ENCODE measurements around the gene JPH3. TPM values are rescaled to one million over a fixed set of nuclear protein-coding genes. Genes with fewer than 3 reads are reported as not detected.

Gene JPH3
- total RNA-seq, 6 experiments from 2014 or later: not detected

- no peak overlapping the region for H3K4me3 Mint-ChIP-seq
- H3K9me3 Mint-ChIP-seq: no peaks in the 10 kb centered on the region
- H3K36me3 Mint-ChIP-seq (ENCODE audit: low read depth): no peaks in the 10 kb centered on the region
- TF ChIP-seq CTCF (IDR thresholded peaks at IDR 0.05): no peak
- no peaks in the 10 kb centered on the region for H3K4me1 Mint-ChIP-seq (ENCODE audit: low read depth)
- no peak overlapping the region for H3K27ac Mint-ChIP-seq
- no peak for DNase-seq
- H3K27me3 Mint-ChIP-seq (ENCODE audit: insufficient read depth): peaks cover 27% of the 10 kb centered on the region
These were observed 17.3 kb downstream of the JPH3 start for GRCh38 chr16:87619360-87620200.

GRCh38 chr16:87620201-87620495 lies 17.8 kb downstream of the JPH3 start:
- Mint-ChIP-seq H3K27me3 (ENCODE audit: insufficient read depth) (peaks cover 31% of the 10 kb centered on the region), H3K27ac (no peak overlapping the region)

GRCh38 chr16:87621550-87621829 lies 19.2 kb downstream of the JPH3 start:
- no peaks in the 10 kb centered on the region for H3K9me3 Mint-ChIP-seq

More at GRCh38 chr16:87620201-87620495, 17.8 kb downstream of the JPH3 start:
- Mint-ChIP-seq H3K9me3 (no peaks in the 10 kb centered on the region), H3K4me1 (ENCODE audit: low read depth) (no peaks in the 10 kb centered on the region), H3K4me3 (no peak overlapping the region), H3K36me3 (ENCODE audit: low read depth) (no peaks in the 10 kb centered on the region)
- no peak for DNase-seq
- no peak for TF ChIP-seq CTCF (IDR thresholded peaks at IDR 0.05)

GRCh38 chr16:87621976-87622713 lies 19.8 kb downstream of the JPH3 start:
- Mint-ChIP-seq H3K27ac (no peak overlapping the region), H3K4me1 (ENCODE audit: low read depth) (no peaks in the 10 kb centered on the region), H3K4me3 (no peak overlapping the region), H3K9me3 (no peaks in the 10 kb centered on the region), H3K36me3 (ENCODE audit: low read depth) (no peaks in the 10 kb centered on the region), H3K27me3 (ENCODE audit: insufficient read depth) (peaks cover 24% of the 10 kb centered on the region)
- no peak for DNase-seq
- TF ChIP-seq CTCF (IDR thresholded peaks at IDR 0.05): no peak

More at GRCh38 chr16:87621550-87621829, 19.2 kb downstream of the JPH3 start:
- DNase-seq: no peak
- H3K27me3 Mint-ChIP-seq (ENCODE audit: insufficient read depth): peaks cover 28% of the 10 kb centered on the region
- no peaks in the 10 kb centered on the region for H3K36me3 Mint-ChIP-seq (ENCODE audit: low read depth)
- H3K4me3 Mint-ChIP-seq: no peak overlapping the region
- no peaks in the 10 kb centered on the region for H3K4me1 Mint-ChIP-seq (ENCODE audit: low read depth)
- TF ChIP-seq CTCF (IDR thresholded peaks at IDR 0.05): no peak
- H3K27ac Mint-ChIP-seq: no peak overlapping the region

- peaks cover 22% of the 10 kb centered on the region for H3K27me3 Mint-ChIP-seq (ENCODE audit: insufficient read depth)
- TF ChIP-seq CTCF (IDR thresholded peaks at IDR 0.05): no peak
These were observed 20.5 kb downstream of the JPH3 start for GRCh38 chr16:87622756-87623319.

More at GRCh38 chr16:87622756-87623319, 20.5 kb downstream of the JPH3 start:
- Mint-ChIP-seq H3K27ac (no peak overlapping the region), H3K4me3 (no peak overlapping the region), H3K9me3 (no peaks in the 10 kb centered on the region), H3K36me3 (ENCODE audit: low read depth) (no peaks in the 10 kb centered on the region), H3K4me1 (ENCODE audit: low read depth) (no peaks in the 10 kb centered on the region)
- DNase-seq: no peak
